ENCODE measurements around the gene DMRT2.

The DMRT2 gene

GRCh38 chr9:1008216-1008615 lies 41.9 kb upstream of the DMRT2 start:
- TF ChIP-seq CTCF (IDR thresholded peaks at IDR 0.05; ENCODE audit: borderline replicate concordance, control extremely low read depth, extremely low read depth, insufficient read depth, missing control alignments), result no peak
- in situ Hi-C loops (cut with MboI; ENCODE audit: low sequenced_read_pairs, unreplicated experiment), result loop anchor here (10.0 kb wide), 1 partner anchor 393 kb away; no protein-coding TSS in a partner anchor
- DNase-seq (ENCODE audit: low spot score), result no peak

GRCh38 chr9:1009101-1009707 lies 41.0 kb upstream of the DMRT2 start:
- peak; percentile 95 for TF ChIP-seq CTCF (IDR thresholded peaks at IDR 0.05; ENCODE audit: borderline replicate concordance, control extremely low read depth, extremely low read depth, insufficient read depth, missing control alignments)
- in situ Hi-C loops (cut with MboI; ENCODE audit: low sequenced_read_pairs, unreplicated experiment), result loop anchor here (10.0 kb wide), 1 partner anchor 394 kb away; no protein-coding TSS in a partner anchor
- DNase-seq (ENCODE audit: low spot score), result peak; percentile 72

GRCh38 chr9:1013021-1013420 lies 37.1 kb upstream of the DMRT2 start:
- no peak for TF ChIP-seq CTCF (IDR thresholded peaks at IDR 0.05; ENCODE audit: borderline replicate concordance, control extremely low read depth, extremely low read depth, insufficient read depth, missing control alignments)
- DNase-seq (ENCODE audit: low spot score), result no peak
- in situ Hi-C loops (cut with MboI; ENCODE audit: low sequenced_read_pairs, unreplicated experiment), result no loop called here

- DNase-seq (ENCODE audit: low spot score), result no peak
- TF ChIP-seq CTCF (IDR thresholded peaks at IDR 0.05; ENCODE audit: borderline replicate concordance, control extremely low read depth, extremely low read depth, insufficient read depth, missing control alignments), result no peak
These were observed 35.9 kb upstream of the DMRT2 start for GRCh38 chr9:1014225-1014624.

GRCh38 chr9:1014640-1015039 lies 35.5 kb upstream of the DMRT2 start:
- in situ Hi-C loops (cut with MboI; ENCODE audit: low sequenced_read_pairs, unreplicated experiment), result no loop called here
- TF ChIP-seq CTCF (IDR thresholded peaks at IDR 0.05; ENCODE audit: borderline replicate concordance, control extremely low read depth, extremely low read depth, insufficient read depth, missing control alignments), result no peak
- DNase-seq (ENCODE audit: low spot score), result no peak

More at GRCh38 chr9:1014225-1014624, 35.9 kb upstream of the DMRT2 start:
- in situ Hi-C loops (cut with MboI; ENCODE audit: low sequenced_read_pairs, unreplicated experiment), result no loop called here

GRCh38 chr9:1018121-1018520 lies 32.0 kb upstream of the DMRT2 start:
- in situ Hi-C loops (cut with MboI; ENCODE audit: low sequenced_read_pairs, unreplicated experiment), result no loop called here
- no peak for DNase-seq (ENCODE audit: low spot score)
- TF ChIP-seq CTCF (IDR thresholded peaks at IDR 0.05; ENCODE audit: borderline replicate concordance, control extremely low read depth, extremely low read depth, insufficient read depth, missing control alignments), result no peak

All from GM13976 (cell line).